Activated CD4-positive, alpha-beta T cell treated with anti-CD3 and anti-CD28 coated beads, Interleukin-10, Interleukin-2, amounts not matched to agents 100 ng/mL and 50 ng/mL, durations not matched to agents 16 hours and 8 hours (primary cell): ENCODE data around the gene STXBP5.

ENCODE experiments used
- DNase-seq: peaks from one replicate; pipeline ENCODE4 v3.0.0-alpha.2; 2020

STXBP5 gene

GRCh38 chr6:147204060-147204785, at the start of gene STXBP5:
Gene STXBP5 (plus strand): TSS chr6:147204417. CDS start chr6:147204533, 116 bp downstream.
- peak; percentile 42 for DNase-seq

- DNase-seq, result no peak
Observed at GRCh38 chr6:147154454-147154853, 49.8 kb upstream of the STXBP5 start.

- no peak for DNase-seq
Observed at GRCh38 chr6:147156218-147156617, 48.0 kb upstream of the STXBP5 start.

- no peak for DNase-seq
Observed at GRCh38 chr6:147156799-147157382, 47.3 kb upstream of the STXBP5 start.

GRCh38 chr6:147157930-147158329, 46.3 kb upstream of the STXBP5 start:
- no peak for DNase-seq

- DNase-seq, result no peak
Observed at GRCh38 chr6:147158881-147159280, 45.3 kb upstream of the STXBP5 start.

- no peak for DNase-seq
Observed at GRCh38 chr6:147159536-147160374, 44.5 kb upstream of the STXBP5 start.

- no peak for DNase-seq
Observed at GRCh38 chr6:147160593-147160992, 43.6 kb upstream of the STXBP5 start.

GRCh38 chr6:147161253-147161973, 42.8 kb upstream of the STXBP5 start:
- DNase-seq, result no peak

GRCh38 chr6:147161974-147162495, 42.2 kb upstream of the STXBP5 start:
- DNase-seq, result no peak

GRCh38 chr6:147164761-147165160, 39.5 kb upstream of the STXBP5 start:
- DNase-seq, result no peak

- no peak for DNase-seq
Observed at GRCh38 chr6:147166360-147166944, 37.8 kb upstream of the STXBP5 start.

GRCh38 chr6:147166992-147167391, 37.2 kb upstream of the STXBP5 start:
- DNase-seq, result no peak

GRCh38 chr6:147167576-147168461, 36.4 kb upstream of the STXBP5 start:
- no peak for DNase-seq

GRCh38 chr6:147169529-147169928, 34.7 kb upstream of the STXBP5 start:
- no peak for DNase-seq

GRCh38 chr6:147170269-147170668, 33.9 kb upstream of the STXBP5 start:
- DNase-seq, result no peak

GRCh38 chr6:147173140-147173539, 31.1 kb upstream of the STXBP5 start:
- no peak for DNase-seq

- DNase-seq, result no peak
Observed at GRCh38 chr6:147173675-147174308, 30.4 kb upstream of the STXBP5 start.

- DNase-seq, result no peak
Observed at GRCh38 chr6:147176795-147177194, 27.4 kb upstream of the STXBP5 start.

GRCh38 chr6:147177286-147177685, 26.9 kb upstream of the STXBP5 start:
- DNase-seq, result no peak

- DNase-seq, result no peak
Observed at GRCh38 chr6:147178355-147178754, 25.9 kb upstream of the STXBP5 start.
